HG03139 (cell line): ENCODE results near the gene TMEM52B.

Source experiments
- ATAC-seq: cut with Tn5 transposase; IDR thresholded peaks from one replicate; pipeline ENCODE4 v1.9.1; 2021; ENCODE audit not compliant: unreplicated experiment

The TMEM52B gene

GRCh38 chr12:10178821-10179220, at the start of gene TMEM52B:
TSS of gene TMEM52B (plus strand) at chr12:10179032. CDS start at chr12:10179575, 543 bp downstream.
- ATAC-seq: no peak

DNA sequence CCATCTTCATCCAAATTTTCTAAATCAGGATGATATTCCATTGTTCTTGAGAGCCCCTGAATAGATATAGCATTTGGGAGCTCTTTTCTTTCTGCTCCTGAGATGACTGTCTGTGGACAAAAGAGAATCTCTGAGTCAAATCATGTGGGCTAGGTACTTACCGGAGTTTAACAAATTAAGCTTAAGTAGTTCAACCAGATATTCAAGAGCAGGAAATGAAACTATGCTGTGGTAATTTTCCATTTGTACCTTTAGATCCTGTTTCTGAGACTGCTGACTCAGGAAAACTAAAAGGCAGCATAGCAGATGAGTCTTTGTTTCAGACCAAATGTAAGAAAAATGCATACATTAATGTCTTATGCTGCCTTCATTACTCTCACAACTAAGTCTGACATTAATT, 48.8 kb upstream of the TMEM52B start, which contains the start of gene CLEC7A:
Gene CLEC7A, minus strand, starts transcription at position 158 of the 400 bp plus-strand sequence. Its CDS starts 117 bp downstream, at position 41.
- peak; percentile 61 for ATAC-seq

- no peak for ATAC-seq
Observed at GRCh38 chr12:10131111-10131690, 47.6 kb upstream of the TMEM52B start.

- ATAC-seq: no peak
Observed at GRCh38 chr12:10132850-10133370, 45.9 kb upstream of the TMEM52B start.

- no peak for ATAC-seq
Observed at GRCh38 chr12:10135126-10135525, 43.7 kb upstream of the TMEM52B start.

- no peak for ATAC-seq
Observed at GRCh38 chr12:10136637-10137205, 42.1 kb upstream of the TMEM52B start.

- no peak for ATAC-seq
Observed at GRCh38 chr12:10140001-10140400, 38.8 kb upstream of the TMEM52B start.

DNA sequence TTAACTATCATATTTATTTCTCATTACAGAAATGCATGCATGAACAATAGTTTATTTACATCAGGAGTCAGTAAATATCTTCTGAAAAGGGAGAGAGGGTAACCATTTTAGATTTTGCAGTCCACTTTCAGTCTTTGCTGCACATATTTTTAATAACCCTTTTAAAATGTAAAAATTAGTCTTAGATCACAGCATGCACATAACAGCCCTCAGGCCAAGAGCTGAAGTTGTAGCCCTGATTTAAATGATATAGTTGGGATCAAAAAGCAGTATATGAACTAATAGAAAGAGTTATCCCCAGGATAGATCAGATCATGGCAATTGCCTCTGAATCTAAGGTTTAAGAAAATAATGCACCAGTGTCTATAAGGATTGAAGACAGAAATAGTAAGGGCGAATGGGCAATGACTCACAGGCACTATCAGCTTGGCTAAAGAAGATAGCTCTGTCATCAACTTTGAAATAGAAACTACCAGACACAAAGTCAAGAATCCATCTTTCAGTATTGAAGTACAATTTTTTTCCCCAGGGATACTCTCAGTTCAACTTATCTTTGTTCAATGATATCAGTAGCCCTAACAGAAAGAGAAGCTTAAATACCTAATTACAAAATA, 35.7 kb upstream of the TMEM52B start:
- ATAC-seq: no peak

GRCh38 chr12:10147714-10148403, 31.0 kb upstream of the TMEM52B start:
- no peak for ATAC-seq

GRCh38 chr12:10151621-10152020, 27.2 kb upstream of the TMEM52B start:
- ATAC-seq: no peak

- ATAC-seq: no peak
Observed at GRCh38 chr12:10153271-10154144, 25.3 kb upstream of the TMEM52B start.

GRCh38 chr12:10154145-10154496, 24.7 kb upstream of the TMEM52B start:
- no peak for ATAC-seq

DNA sequence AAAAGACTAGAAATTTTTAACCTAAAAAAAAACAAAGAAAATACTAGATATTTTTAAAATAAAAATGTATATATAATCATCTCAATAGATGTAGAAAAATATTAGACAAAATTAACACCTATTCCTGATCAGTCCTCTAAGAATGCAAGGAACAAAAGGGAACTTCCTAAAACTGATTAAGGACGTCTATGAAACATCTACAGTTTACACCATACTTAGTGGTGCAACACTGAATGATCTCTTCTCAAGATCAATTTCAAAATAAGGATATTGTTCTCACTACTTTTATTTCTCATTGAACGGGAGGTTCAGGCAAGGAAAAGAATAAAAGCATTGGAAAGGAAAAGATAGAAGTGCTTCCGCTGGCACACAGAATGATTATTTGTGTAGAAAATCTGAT, 22.9 kb upstream of the TMEM52B start:
- no peak for ATAC-seq

DNA sequence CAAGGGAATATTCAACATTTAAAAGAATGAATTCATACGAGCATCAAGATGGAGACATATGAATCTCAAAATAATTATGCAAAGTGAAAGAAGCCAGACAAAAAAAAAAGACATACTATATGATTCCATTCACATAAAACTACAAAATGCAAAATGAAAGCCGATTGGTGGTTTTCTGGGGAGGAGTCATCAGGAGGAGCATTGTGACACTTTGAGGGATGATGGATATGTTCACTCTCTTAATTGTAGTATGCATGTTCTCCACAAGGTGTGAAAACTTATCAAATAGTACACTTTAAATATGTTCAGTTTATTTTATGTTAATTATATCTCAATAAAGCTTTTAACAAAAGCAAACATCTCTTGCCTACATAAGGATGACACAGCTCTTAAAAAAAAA, 20.4 kb upstream of the TMEM52B start:
- ATAC-seq: no peak

GRCh38 chr12:10159280-10159679, 19.6 kb upstream of the TMEM52B start:
- ATAC-seq: no peak

DNA sequence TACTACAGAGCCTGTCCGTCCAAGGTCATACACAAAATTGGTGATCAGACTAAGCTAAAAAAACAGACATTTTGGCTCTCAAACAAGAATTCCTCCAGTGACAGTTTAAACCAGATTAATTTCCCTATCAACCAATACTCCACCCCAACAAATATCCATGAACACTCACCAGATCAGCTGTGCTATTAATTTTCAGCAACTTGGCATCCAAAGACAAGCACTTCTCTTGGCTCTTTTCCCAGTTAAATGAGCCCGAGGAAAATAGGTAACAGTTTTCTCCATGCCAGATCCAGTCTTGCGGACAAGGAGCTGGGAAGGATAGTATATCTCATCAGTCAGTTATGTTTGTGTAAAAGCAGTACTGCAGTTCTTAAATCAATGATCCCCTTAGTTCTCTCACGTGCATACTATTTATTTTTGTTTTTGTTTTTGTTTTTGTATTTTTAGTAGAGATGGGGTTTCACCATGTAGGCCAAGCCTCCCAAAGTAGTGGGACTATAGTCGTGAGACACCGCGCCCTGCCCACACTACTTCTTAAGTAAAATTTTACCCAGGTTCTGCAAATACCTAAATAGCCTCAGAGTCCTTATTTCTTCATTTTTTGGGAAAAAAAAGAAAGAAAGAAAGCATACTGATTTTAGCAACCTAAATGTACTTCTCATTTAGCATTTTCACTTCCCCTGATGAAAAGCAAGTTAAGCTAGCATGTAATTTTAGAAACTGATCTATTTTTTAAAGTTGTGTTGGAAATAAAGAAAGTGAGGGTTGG, 18.0 kb upstream of the TMEM52B start:
- no peak for ATAC-seq

GRCh38 chr12:10163084-10163483, 15.7 kb upstream of the TMEM52B start:
- ATAC-seq: no peak

DNA sequence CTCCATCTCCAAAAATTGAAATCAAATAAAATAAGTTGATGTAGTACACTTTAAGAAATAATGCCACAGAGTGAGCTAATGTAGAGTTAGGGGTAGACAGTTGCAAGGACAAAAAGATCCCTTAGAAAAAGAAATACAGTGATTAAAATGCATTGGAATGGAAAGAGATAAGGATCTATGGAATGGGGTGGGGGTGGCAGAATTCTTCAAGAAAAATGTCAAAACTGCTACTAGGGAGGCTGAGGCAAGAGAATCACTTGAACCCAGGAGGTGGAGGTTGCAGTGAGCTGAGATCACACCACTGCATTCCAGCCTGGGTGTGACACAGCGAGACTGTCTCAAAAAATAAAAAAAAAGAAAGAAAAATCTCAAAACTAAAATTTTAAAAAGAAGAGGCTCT, 13.4 kb upstream of the TMEM52B start:
- no peak for ATAC-seq

GRCh38 chr12:10167599-10167998, 11.2 kb upstream of the TMEM52B start:
- no peak for ATAC-seq

GRCh38 chr12:10169104-10169503, 9.7 kb upstream of the TMEM52B start:
- ATAC-seq: no peak
